HG02588 (cell line): ENCODE measurements around the gene GLDN.

Source experiments
- ATAC-seq: cut with Tn5 transposase; IDR thresholded peaks from one replicate; pipeline ENCODE4 v1.9.1; 2021; ENCODE audit warnings: mild to moderate bottlenecking, moderate library complexity; ENCODE audit not compliant: unreplicated experiment

GLDN gene

DNA sequence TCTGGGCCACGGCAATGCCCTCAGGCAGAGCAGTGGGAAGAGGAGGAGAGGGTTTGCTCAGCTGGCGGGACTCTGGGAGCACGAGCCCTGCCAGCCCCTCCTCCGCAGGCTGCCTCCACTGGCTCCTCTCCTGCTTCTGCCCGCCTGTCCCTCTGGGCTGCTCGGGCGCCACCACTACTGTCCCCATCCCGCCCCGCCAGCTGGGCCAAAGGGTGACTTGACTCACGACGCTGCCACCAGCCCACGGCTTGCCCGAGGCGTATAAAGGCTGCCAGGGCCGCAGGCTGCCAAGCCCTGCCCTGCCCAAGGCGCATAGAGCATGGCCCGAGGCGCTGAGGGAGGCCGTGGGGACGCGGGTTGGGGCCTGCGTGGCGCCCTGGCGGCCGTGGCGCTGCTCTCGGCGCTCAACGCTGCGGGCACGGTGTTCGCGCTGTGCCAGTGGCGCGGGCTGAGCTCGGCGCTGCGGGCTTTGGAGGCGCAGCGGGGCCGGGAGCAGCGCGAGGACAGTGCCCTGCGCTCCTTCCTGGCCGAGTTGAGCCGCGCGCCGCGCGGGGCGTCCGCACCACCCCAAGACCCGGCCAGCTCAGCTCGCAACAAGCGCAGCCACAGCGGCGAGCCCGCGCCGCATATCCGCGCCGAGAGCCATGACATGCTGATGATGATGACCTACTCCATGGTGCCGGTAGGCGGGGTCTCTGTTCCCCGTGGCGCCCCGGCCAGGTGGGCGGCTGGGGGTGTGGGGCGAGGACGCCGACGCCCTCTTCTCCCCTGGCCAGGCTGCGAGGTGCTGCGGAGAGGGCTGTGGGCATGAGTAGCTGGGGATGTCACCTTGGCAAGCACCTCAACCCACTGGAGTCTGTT, at the start of gene GLDN:
Gene GLDN (plus strand): TSS at position 290 of the 861 bp plus-strand sequence. CDS start 30 bp downstream, at position 320.
- ATAC-seq = no peak

DNA sequence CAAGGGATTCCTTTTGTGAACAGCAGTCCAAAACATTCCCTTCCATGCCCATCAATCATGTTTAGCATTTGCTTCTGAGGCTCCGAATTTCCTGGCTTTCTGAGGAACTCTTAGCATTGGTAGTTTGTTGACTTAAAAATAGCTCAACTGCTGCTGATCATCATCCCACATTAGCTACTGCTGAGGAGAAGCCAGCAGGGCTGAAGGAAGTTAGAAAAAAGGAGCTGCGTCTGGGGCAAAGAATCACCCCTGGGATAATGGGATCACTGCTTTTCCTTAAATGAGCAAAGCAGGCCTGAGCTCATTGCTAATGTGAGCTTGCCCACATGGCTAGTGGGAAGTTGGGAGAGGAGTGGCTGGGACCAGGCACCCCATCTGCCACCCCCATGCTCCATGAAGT, 42.8 kb upstream of the GLDN start:
- no peak for ATAC-seq

GRCh38 chr15:51299187-51300015, 42.1 kb upstream of the GLDN start:
- no peak for ATAC-seq

DNA sequence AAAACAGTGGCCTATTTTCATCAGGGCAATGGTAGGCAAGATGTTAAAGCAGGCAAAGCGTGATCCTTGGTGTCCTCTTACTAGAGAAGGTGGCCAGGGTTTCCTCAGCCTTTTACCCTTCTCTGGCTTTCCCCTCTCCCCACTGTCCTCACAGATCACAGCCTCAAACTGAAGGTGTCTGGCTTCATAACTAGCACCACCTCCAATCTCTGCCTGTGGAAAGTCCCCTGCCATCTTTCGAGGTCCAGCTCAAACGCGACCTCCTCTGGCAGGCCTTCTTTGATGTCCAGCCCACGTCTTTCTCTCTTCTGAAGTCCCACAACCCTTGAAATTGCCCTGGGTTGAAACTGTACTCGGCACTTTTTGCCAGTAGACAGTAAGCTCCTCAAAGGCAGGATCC, 39.0 kb upstream of the GLDN start:
- no peak for ATAC-seq

- no peak for ATAC-seq
Observed at GRCh38 chr15:51303462-51303980, 37.9 kb upstream of the GLDN start.

- no peak for ATAC-seq
Observed at GRCh38 chr15:51307325-51307724, 34.1 kb upstream of the GLDN start.

DNA sequence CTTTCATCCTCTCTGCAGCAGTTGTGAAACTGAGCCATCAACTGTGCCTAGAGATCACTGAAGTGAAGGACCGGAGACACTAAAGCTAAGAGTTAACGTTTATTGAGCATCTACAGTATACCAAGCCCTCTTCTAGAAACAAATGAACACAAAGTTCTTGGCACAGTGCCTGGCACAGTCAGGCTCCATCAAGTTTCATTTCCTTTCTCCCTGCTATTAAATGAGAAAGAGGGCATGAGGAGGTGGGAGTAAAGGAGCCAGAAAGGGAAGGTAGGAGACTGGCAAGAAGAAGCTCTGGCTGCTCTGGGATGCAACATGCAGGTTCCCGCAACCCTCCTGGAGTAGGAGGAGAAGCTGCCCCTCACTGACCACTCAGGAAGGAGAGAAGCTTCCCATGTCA, 33.6 kb upstream of the GLDN start:
- no peak for ATAC-seq

DNA sequence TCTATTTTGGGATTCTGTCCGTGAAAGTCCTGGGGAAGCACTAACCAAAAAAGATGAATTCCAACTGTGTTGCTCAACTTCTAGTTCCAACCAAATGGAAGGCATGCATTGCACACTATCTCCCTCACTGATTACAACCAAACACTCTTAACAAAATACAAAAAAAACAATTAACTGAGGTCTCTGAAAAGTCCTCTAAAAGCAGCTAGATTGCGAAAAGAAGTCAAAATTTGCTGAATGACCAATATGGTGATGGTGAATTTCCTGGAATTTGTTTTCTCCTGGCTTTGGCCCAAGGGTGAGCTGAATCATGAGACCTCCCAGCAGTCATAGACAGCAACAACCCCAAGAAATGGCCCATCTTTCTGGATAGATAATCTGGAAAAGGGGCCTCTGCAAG, 31.4 kb upstream of the GLDN start:
- no peak for ATAC-seq

DNA sequence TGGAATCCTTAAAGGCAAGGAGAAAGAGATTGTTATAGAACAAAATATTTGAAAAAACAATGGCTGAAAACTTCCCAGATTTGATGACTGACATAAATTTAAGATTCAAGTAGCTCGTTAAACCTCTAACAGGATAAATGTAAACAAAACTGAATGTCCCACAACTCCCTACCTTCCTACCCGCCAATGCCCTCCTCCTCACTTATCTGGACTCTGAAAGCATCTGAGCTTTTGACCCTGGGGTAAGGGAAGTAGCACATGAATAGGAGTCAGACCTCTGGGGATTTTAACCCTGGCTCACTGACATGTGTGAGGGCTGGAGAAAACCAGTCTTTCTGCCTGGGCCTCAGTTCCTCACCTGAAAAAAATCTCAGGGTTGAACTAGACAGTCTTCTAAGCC, 29.9 kb upstream of the GLDN start:
- ATAC-seq = no peak

DNA sequence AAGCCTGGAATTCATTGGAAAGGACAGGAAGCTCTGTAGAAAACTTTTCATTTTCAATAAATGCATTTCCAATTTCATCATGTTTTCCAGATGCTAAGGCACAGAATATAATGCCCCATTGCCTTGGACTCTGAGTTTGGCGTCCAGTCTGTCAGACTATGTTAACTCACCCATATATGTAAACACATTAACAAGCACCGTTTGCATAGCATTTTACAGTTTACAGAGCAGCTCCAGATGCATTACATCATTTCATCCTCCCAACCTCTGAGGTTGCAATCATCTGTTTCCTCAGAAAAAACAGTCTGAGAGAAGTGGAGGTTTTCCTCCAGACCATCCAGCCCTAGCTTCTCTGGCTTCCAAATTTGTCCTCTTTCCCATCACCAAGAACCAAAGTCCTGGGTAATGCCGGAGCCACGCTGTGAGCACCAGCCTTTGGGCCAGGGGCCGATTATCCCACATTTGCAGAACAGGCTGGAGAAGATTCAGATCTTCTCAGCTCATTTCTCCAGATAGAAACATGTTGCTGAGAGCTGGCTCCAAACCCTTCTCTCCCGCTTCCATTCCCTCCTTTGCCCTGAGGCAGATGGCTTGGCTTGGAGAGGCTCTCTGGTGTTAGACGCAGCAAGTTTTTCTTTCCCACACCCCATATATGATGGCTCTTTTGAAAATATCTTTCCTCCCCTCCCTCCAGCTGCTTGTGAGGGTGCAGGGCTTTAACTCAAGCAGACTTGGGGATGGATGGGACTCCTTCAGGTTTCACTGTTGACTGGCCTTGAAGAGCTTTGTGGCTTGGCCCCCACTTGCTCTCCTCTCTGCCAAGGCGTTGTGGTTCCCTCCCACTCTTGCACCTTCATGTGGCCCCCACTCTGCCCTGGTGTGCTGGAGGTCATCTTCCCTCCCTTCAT, 29.0 kb upstream of the GLDN start:
- no peak for ATAC-seq

DNA sequence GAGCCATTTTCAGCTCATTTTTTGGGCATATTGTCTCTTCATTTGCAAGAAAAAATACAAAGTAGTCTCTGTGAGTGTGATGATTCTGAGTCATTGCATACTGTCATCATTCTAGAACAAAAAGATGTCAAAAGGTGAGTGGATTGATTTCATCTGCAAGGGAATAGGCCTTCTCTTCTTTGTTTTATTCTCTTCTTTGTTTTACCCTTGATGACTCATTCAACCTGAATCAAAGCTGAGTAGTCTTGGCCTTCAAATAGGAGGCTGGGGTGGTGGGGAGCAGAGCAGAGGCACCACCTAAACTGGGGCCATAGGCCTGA, 28.4 kb upstream of the GLDN start:
- ATAC-seq = no peak

DNA sequence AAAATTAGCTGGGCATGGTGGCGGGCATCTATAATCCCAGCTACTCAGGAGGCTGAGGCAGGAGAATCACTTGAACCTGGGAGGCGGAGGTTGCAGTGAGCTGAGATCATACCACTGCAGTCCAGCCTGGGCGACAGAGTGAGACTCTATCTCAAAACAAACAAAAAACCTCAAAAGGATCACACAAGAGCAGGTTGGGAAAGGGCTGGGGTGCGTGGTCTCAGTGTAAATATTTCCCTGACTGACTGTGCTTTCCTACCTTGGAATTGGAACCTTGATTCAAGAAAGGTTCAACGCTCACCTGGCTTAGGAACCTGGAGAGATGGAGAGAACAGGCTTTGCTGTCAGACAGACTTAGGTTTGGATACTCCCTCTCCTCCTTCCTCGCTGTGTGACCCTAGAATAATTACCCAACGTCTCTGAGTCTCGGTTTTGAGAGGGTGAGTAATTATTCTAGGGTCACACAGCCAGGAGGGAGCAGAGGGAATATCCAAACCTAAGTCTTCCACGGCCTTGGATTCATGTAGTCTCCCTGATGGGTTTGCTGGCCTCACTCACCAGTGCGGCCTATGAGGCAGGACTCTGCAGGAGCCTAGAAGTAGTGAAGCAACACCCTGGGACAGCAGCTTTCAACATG, 27.7 kb upstream of the GLDN start:
- ATAC-seq = no peak

GRCh38 chr15:51314391-51315337, 26.8 kb upstream of the GLDN start:
- ATAC-seq = no peak

- no peak for ATAC-seq
Observed at GRCh38 chr15:51315726-51316125, 25.7 kb upstream of the GLDN start.

- no peak for ATAC-seq
Observed at GRCh38 chr15:51316636-51317035, 24.8 kb upstream of the GLDN start.

DNA sequence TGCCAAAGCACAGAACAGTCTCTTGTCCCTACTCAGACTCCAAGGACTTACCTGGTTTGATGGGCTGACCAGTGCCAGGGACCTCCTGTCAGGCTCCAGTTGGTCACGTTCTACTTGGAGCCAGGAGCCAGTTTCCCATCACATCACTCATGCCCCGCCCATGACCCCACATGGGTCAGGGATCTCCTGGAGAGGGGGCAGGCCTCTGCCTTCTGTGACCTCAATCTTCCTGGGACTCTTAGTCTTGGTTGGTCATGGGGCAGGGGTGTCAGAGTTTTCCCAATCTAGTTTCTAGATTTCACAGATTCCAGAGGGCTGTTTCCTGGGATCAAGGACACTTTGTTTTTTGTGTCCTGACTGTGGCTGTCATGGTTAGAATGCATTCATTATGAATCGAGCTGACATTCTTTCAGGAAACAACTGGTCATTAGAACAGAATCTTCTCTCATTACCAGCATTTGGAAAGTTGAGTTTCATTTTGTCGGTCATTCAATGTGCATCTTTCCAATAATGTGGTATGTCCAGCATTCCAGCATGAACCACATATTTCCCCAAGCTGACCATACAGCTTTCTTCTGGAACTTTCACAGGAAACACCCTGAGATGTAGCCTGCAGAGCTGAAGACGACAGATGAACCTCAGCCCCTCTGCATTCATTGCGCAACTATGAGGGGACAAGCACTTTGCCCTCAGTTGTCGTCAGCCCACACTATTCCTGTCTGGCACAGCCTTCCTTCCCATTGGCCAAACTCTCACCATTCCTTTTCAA, 22.9 kb upstream of the GLDN start:
- no peak for ATAC-seq

DNA sequence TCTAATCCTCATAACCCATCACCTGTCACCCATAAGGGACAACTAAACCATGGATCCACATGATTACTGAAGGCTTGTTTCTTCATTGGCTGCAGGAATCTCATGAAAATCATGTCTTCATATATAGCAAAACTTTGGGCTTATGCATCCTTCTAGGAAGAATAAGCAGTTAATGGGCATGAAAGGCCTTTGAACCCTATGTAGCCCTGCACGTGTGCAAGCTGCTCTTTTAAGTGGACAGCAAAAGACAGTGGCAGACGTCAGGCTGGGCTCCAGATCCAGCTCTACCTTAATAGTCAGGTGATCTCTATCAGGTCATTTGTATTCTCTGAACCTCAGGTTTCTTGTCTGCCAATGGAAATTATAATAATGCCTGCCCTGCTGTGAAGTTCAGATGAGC, 21.9 kb upstream of the GLDN start:
- no peak for ATAC-seq

- ATAC-seq = no peak
Observed at GRCh38 chr15:51320843-51321242, 20.6 kb upstream of the GLDN start.

DNA sequence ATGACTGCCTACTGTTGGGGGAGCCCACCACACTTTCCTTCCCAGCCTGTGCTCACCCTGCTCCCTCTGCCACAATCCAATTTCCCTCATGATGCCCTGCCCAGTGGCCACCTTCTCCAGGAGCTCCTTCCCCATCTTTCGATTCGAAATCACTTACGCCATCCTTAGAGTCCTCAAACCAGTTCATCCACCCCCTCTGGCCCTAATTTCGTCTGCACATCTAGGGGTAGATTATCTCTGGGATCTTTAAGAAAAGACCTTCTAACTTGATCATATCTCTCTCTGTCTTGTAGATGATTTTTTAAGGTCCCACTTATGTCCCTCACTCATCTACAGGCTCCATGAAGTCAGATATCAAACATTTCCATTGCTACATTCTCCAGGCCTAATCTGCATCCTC, 20.1 kb upstream of the GLDN start:
- no peak for ATAC-seq
